HPDE6-E6E7 (cell line): ENCODE measurements around the gene NDUFS5.
"Not testable (repeated sequence)": the region's sequence is repeated elsewhere in the genome, so short reads cannot be mapped to it uniquely, and the experiment has no call there.

ENCODE experiments used
- DNase-seq: peaks from one replicate; pipeline ENCODE4 v3.0.0; 2011; ENCODE audit warnings: missing footprints; ENCODE audit errors: extremely low spot score

Gene NDUFS5

GRCh38 chr1:39026051-39026865, at the start of gene NDUFS5:
Gene NDUFS5 (plus strand): TSS chr1:39026350. CDS start chr1:39028725, 2,375 bp downstream.
- peak; percentile 77 for DNase-seq

GRCh38 chr1:38977399-38978244, 48.5 kb upstream of the NDUFS5 start:
- DNase-seq, result not testable (repeated sequence)

DNA sequence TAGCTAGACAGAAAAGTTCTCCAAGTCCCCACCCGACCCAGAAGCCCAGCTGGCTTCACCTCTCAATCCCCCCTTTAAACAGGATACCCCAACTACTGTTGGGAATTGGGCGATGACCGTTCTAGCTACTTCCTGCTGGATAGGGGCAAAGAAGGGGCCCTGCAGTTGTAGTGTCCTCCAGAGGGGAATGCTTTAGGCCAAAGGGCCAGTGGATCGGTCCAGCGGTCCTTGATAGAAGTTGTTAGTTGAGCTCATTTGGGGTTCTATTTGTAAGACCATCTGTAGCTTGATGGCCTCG, 48.0 kb upstream of the NDUFS5 start:
- not testable (repeated sequence) for DNase-seq

DNA sequence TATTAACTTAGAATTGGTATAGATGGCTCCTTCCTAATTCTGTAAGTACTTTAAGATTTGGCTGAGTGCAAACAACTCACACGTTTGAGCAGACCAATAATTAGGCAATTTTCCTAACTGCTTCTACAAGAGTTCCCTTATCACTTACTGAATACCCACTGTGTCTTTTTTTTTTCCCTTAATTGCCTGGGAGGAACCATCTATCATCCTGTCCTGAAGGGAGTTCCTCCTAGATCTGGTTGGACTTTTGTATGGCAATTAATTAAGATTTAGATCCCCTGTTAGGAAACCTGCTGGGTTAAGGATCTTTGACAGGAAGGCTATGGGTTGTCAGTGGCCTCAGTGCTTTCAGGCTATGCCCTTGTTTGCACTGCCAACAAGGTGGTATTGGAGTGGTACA, 46.8 kb upstream of the NDUFS5 start:
- DNase-seq, result not testable (repeated sequence)

DNA sequence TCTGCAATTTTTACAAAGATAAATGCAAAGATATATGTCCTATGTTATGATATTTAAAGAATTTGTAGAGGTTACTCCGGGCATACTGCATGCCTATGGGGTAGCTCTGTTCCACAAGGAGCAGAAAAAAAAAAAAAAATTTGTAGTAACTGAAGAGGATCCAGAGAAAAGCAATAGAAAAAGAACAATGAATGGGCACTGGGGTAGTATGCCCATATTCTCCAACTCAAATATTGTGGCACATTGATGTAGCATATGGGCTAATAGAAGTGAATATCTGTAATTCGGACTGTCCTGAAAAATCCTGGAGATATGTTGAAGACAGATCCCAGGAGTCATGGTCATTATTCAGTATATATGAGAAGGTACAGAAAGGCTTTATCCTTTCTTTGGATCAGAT, 36.2 kb upstream of the NDUFS5 start:
- no peak for DNase-seq

DNA sequence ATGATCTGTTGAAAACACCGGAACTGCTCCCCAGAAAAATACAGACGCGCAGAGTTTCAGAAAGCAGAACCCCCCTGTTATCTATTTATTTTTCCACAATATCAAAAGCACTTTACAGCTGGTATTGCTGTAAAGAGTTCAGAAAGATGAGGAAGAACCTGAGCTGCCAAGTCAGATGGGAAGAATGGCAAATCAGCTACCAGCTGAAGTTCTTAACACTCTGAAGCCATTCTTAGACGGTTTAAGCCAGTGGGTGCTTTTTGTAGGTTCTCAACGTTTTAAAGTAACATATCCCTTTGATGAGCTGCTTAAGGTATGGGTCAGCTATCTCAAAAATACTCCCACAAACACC, 35.8 kb upstream of the NDUFS5 start:
- no peak for DNase-seq

DNA sequence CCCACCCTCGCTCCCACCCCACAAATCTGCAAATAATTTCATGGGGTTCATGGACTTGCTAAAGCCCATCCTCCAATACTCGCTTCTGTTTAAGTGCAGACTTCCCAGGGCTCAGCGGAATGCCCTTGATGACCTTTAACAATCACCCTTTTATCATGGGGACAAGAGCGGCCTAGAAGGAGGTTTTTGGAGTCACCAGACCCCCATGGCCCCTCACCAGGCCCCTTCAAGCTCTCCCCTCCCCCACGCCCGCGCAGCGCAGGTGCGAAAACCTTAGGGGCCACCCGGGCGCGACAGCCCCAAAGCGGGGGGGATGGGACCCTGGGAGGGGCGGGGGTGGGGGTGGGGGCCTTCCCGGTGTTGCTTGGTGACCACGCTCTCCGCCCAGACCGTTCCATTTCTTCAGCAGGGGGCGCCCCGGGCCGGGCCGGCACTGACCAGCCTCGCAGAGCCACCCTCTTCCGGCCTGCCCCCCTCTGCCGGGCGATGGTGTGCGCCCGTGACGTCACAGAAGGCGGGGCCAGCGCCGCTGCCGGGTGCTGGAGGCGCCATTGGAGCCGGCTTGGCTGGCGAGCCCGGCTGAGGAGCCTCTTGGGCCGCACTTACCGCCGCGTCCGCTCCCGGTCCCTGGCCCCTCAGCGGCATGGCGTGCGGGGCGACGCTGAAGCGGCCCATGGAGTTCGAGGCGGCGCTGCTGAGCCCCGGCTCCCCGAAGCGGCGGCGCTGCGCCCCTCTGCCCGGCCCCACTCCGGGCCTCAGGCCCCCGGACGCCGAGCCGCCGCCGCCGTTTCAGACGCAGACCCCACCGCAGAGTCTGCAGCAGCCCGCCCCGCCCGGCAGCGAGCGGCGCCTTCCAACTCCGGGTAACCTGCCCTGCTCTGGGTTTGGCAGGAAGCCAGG, 35.2 kb upstream of the NDUFS5 start, which contains the start of gene AKIRIN1:
TSS of gene AKIRIN1 (plus strand) at position 539 of the 900 bp plus-strand sequence. CDS start at position 644, 105 bp downstream.
- DNase-seq, result peak; percentile 94

- DNase-seq, result no peak
Measured at GRCh38 chr1:38991638-38992411, 34.3 kb upstream of the NDUFS5 start.

- DNase-seq, result no peak
Measured at GRCh38 chr1:38992412-38993111, 33.6 kb upstream of the NDUFS5 start.

GRCh38 chr1:38994196-38994595, 32.0 kb upstream of the NDUFS5 start:
- no peak for DNase-seq

GRCh38 chr1:38997034-38997900, 28.9 kb upstream of the NDUFS5 start:
- DNase-seq, result no peak

GRCh38 chr1:38997901-38998190, 28.3 kb upstream of the NDUFS5 start:
- DNase-seq, result no peak

DNA sequence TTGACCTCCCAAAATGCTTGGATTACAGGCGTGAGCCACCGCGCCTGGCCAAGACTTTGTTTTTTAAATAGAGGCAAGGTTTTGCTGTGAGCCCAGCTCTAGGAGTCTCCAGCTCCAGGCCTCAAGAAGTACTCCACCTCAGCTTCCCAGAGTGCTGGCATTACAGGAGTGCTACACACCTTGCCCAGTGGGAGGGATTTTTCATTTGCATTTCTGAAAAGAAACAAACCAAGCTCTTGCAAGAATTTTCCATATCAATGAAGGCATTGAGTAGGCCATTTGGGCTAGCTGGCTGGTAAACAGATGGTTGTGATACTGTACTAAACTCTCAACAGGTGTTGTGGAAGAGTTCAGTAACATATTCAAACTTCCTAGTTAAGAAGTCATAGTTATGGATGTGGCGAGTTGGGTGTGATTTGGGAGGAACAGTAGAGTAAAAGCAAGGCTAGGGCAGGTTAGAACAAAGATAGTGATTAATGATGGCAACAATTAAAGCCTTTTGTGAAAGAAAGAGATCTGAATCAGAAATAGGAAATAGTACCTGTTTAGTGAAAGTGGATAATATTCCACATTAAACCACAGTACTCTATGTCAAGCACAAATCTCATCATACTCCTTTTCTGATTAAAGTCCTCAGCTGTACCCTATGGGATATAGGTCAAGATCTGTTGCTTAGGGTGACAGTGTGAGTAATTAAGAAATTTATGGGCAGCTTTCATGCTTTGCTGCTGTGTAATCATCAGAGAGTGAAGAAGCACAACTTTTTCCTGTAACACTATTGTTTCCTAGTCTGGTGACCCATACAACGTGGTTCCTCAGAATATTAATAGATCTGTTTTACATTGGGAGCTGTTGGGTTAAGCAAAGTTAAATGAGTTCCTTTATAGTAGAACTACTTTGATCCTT, 24.4 kb upstream of the NDUFS5 start:
- DNase-seq, result no peak

DNA sequence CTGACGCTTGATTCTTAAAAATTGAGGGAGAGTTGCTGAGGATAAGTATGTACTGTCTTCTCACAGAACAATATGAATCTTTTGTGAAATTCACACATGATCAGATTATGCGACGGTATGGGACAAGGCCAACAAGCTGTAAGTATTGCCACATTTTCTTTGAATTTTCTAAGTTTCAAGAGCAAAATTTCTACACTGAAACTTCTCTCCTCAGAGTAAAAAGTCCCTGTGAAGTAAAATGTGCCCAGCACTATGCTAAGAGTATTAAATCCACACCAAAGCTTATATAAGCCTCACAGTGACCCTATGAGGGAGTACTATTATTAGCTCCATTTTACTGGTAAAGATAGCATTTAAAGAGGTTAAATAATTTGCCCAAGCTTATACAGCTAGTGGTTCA, 22.9 kb upstream of the NDUFS5 start:
- DNase-seq, result no peak

DNA sequence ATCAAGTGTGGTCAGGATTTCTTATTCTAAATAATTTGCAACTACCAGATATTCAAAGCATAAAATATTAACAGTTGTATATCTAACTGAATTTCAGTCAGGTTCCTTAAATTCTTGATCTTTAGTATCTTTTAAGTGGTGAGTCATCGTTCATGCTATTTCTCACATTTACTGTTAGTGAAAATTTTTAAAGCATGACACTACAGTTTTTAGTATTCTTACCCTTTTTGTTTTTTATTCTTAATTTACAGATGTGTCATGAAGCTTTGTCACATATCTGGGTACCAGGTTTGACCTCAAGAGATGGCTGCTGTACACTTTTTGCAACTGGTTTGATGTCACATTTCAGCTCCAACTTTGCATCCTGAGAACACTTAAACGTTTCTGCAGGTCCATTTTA, 22.4 kb upstream of the NDUFS5 start:
- DNase-seq, result no peak

DNA sequence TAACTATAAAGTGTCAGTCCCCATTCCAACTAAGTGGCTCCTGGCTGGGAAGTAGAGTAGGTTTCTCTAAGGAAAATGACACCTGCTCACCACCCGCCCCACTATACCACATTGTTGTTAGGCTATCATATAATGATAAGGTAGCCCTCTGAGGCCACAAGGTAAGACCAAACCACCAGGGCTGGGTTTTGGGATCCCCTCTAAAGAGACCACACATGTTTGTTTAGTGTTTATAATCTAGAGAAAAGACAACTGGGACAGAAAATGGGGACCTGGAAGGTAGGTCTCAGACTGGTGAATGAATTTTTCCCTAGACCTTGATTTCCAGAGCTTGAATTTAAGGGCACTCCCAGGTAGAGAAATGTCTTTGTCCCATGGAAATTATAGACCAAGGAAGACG, 19.9 kb upstream of the NDUFS5 start:
- no peak for DNase-seq

DNA sequence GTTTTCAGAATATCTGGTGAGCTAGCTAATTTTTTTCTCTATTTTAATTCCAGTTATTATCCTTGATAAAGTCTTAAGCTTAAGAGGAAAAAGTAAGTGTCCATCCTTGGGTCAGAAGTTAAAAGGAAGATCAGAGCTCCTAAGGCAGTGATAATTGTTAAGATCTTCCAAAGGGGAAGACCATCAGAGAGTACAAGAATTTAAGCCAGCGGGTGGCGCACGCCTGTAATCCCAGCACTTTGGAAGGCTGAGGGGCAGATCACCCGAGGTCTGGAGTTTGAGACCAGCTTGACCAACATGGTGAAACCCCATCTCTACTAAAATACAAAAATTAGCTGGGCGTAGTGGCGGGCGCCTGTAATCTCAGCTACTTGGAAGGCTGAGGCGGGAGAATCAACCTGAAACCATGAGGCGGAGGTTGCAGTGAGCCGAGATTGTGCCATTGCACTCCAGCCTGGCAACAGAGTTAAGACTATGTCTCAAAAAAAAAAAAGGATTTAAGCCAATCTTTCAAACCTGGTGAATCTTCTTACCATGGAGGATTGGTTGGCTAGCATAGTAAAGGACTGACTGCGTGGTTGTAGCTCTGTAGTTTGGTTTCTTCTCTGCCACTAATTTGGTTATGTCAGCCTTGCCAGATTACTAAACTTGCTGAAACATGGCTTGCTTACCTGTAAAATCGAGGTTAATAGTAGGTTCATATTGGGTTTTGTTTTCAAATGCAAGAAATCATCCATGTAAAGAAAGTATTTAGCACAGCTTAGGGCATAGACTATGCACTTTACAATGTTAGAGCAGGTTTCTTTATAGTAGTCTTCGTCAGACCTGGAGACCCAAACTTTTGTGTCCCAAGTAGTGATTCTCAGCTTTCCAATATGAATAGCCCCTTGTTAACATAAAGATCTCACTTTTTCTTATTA, 19.2 kb upstream of the NDUFS5 start:
- no peak for DNase-seq

- DNase-seq, result not testable (repeated sequence)
Measured at GRCh38 chr1:39014956-39015355, 11.2 kb upstream of the NDUFS5 start.
